Measurements from ENCODE around the gene SDR42E2. TPM values are rescaled to one million over a fixed set of nuclear protein-coding genes. Genes with fewer than 3 reads are reported as not detected.
"Not testable (repeated sequence)": the region's sequence is repeated elsewhere in the genome, so short reads cannot be mapped to it uniquely, and the experiment has no call there.

Gene SDR42E2
- total RNA-seq, 1 donor from 2014 or later: not detected

DNA sequence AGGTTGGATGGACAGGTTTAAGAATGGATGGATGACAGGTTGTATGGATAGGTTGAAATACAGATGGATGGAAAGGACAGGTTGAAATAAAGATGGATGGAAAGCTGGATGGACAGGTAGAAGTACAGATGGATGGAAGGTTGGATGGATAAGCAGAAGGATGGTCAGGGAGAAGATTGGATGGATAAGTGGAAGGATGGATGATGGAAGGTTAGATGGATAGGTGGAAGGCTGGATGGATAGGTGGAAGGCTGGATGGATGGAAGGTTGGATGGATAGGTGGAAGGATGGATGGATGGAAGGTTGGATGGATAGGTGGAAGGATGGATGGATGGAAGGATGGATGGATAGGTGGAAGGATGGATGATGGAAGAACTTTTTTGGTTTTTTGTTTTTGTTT lies 905 bp upstream of the SDR42E2 start:
- DNase-seq (ENCODE audit: low spot score): no peak

- DNase-seq (ENCODE audit: low spot score): no peak
These were observed 327 bp downstream of the SDR42E2 start for GRCh38 chr16:22162656-22163009.

GRCh38 chr16:22163806-22164205 lies 1.5 kb downstream of the SDR42E2 start:
- DNase-seq (ENCODE audit: low spot score): no peak

DNA sequence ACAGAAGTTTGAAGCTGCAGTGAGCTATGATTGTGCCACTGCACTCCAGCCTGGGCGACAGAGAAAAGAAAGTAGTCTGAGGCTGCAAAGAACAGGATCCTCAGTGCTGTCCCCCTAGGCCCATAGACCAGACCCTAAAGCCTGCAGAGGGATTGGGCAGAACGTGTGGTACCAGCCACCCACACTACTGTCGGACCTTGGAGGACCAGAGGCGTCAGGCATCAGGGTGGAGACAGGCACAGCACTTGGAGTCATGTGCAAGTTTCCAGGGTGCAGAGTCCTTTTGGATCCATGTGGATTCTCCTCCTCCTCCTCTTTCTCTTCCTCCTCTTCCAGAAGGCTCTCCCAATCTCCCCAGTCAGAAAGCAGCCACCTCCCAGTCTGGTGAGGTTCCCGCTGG lies 2.2 kb downstream of the SDR42E2 start:
- DNase-seq (ENCODE audit: low spot score): no peak

GRCh38 chr16:22165508-22166285 lies 3.4 kb downstream of the SDR42E2 start:
- no peak for DNase-seq (ENCODE audit: low spot score)

DNA sequence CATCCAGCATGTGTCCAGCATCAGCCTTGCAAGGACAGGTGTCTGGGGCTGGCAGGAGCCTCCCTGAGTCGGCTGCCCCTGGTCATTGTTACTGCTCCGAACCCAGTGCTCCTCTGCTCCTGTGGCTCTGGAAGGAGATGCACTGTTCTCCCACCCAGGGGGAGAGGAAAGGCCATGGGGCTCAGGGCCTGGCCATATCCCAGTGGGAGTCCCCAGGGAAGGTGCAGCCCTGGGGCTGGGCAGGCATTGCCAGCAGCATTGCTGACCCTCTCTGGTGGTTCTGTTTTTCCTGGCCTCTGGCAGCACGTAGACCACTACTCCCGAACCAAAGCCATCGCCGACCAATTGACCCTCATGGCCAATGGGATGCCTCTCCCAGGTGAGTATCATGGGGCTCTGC lies 9.6 kb downstream of the SDR42E2 start:
- no peak for DNase-seq (ENCODE audit: low spot score)

DNA sequence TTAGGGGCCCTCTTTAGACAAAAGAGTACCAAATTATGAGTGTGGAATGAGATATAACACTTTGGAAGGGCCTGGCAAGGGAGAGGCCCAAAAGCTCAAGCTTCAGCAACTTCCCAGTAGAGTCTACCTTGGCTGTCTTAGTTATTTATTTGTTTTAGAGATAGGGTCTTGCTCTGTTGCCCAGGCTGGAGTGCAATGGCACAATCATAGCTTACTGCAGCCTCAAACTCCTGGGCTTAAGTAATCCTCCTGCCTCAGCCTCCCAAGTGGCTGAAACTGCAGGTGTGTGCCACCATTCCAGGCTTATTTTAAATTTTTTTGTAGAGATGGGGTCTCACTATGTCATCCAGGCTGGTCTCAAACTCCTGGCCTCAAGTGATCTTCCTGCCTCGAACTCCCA lies 10.3 kb downstream of the SDR42E2 start:
- DNase-seq (ENCODE audit: low spot score): not testable (repeated sequence)

- DNase-seq (ENCODE audit: low spot score): no peak
These were observed 12.3 kb downstream of the SDR42E2 start for GRCh38 chr16:22174642-22175041.

DNA sequence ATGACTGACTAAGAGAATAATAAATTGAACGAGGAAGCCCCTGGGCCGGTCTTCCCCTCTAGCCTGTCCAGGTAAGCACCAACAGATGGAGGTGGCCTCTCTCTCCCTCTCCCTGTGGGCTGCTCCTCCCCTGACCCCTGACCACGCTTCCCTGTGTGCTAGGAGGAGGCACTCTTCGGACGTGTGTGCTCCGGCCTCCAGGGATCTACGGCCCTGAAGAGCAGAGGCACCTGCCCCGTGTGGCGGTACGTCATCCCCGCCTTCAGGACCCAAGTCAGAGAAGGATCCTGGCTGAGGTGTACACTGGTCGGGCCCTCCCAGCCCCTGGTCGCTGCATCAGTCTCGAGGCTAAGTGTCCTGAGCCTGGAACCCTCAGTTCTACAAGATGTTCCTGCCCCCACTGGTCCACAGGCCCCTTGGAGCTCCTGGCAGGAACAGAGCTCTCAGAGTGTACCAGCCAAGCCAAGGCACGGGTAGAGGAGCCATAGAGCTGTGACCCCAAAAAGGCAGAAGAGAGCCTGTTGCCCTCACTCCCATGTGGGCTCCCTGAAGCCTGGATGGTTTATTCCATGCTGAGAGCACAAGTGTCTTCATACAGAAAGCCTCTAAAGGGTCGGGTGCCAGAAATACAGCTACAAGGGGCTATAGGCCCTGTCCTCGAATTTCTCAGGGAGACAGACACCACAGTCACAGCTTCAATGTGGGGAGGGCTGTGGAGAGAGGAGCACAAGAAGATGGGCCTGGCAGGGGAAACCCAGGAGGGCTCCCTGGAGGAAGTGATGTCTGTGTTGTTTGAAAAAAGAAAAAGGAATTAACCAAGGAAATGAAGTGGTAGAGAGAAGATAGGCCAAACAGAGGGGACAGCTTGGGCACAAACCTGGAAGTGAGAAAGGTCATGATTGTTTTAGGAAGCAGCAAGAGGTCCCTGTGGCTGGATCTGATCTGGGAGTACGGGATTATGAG lies 15.9 kb downstream of the SDR42E2 start:
- DNase-seq (ENCODE audit: low spot score): no peak

- DNase-seq (ENCODE audit: low spot score): no peak
These were observed 19.1 kb downstream of the SDR42E2 start for GRCh38 chr16:22181426-22181825.

- no peak for DNase-seq (ENCODE audit: low spot score)
These were observed 19.5 kb downstream of the SDR42E2 start for GRCh38 chr16:22181843-22182242.

GRCh38 chr16:22183335-22183734 lies 21.0 kb downstream of the SDR42E2 start:
- no peak for DNase-seq (ENCODE audit: low spot score)

- DNase-seq (ENCODE audit: low spot score): no peak
These were observed 21.8 kb downstream of the SDR42E2 start for GRCh38 chr16:22183901-22184614.

- no peak for DNase-seq (ENCODE audit: low spot score)
These were observed 22.3 kb downstream of the SDR42E2 start for GRCh38 chr16:22184615-22184968.

DNA sequence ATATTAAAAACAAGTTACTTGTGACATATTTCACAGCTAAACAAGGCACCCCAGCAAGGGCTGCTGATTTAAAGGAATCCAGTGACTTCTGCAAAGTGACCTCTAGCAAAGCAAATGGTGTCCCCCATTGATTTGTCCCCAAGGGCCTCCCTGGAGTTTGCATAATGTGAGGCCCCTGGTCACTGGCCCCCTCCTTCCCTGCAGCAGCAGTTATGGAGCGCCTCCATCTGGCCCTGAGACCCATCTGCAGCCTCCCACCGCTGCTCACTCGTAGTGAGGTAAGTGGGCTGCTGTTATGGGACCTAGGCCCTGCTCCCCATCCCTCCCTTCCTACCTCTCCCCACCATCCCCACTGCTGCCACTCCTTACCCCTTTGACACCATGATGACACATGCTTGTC lies 24.2 kb downstream of the SDR42E2 start:
- no peak for DNase-seq (ENCODE audit: low spot score)

DNA sequence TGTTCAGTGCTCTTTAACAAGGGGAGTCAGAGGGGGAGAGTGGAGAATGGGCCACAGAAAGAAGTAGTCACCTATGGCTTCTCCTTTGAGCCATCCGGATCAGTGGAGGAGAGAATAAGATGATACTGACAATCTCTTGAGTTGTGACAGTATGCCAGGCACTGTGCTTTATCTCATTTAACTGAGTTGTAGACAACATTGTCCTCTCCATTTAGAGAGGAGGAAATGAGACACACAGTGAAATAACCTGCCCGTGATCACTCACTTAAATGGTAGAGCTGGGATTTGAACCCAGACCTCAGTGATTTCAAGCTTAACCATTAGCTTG lies 25.9 kb downstream of the SDR42E2 start:
- DNase-seq (ENCODE audit: low spot score): no peak

GRCh38 chr16:22188595-22189442 lies 26.5 kb downstream of the SDR42E2 start:
- no peak for DNase-seq (ENCODE audit: low spot score)

- DNase-seq (ENCODE audit: low spot score): no peak
These were observed 27.3 kb downstream of the SDR42E2 start for GRCh38 chr16:22189473-22190080.

DNA sequence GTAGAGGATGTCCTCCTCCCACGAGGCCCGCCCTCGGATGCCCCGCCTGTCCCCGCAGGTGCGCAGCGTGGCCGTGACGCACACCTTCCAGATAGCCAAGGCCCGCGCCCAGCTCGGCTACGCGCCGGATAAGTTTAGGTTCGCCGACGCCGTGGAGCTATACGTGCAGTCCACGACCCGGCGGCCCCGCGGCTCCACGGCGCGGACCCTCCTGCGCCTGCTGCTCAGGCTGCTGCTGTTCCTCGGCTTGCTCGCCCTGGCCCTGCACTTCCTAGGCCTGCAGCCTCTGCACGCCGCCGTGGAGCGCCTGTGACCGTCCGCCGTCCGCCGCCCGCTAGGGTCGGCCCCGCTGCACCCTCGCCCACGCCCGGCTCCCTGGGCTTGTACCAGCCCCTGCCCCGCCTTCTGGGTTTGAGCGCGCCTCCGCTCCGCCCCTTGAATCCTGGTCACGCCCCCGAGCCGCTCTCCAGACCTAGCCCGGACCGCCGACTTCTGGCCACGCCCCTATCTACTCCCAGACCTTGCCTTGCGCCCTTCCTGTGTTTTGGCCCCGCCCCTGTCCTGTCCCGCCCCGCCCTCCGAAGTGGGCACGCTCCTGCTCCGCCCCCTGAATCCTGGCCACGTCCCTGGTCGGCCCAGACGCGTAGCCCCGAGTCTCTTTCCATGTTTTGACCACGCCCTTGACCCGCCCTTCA lies 27.9 kb downstream of the SDR42E2 start:
- DNase-seq (ENCODE audit: low spot score): peak; percentile 100
